H1 (cell line): ENCODE measurements around the gene GPS2. TPM values are rescaled to one million over a fixed set of nuclear protein-coding genes. Genes with fewer than 3 reads are reported as not detected.

Source experiments
- BACH1 ChIP-seq: IDR thresholded peaks from 2 replicates; pipeline ENCODE4 v1.6.1; 2012; ENCODE audit warnings: low read length, improper control_type of control experiment
- EP300 ChIP-seq, 2 experiments: IDR thresholded peaks; 1 replicate in 1 of 2; 2 replicates in 1 of 2; pipeline ENCODE4 v1.6.1; 2011 to 2012; ENCODE audit warnings: low read depth in 2 of 2, low read length in 2 of 2, mild to moderate bottlenecking in 2 of 2, borderline replicate concordance in 1 of 2, inconsistent platforms in 1 of 2, moderate library complexity in 1 of 2
- HDAC2 ChIP-seq, 2 experiments: fragments of 300-600 bp in 1 of 2; sonication (generic) in 1 of 2; IDR thresholded peaks; 2 replicates each; pipeline ENCODE4 v1.6.1; 2011 to 2012; ENCODE audit warnings: low read depth in 2 of 2, low read length in 2 of 2, mild to moderate bottlenecking in 2 of 2, moderate library complexity in 2 of 2, borderline replicate concordance in 1 of 2, inconsistent platforms in 1 of 2
- KDM4A ChIP-seq: IDR thresholded peaks from one replicate; pipeline ENCODE4 v1.7.1; 2012; ENCODE audit warnings: low read depth, mild to moderate bottlenecking, moderate library complexity, low read length, inconsistent platforms; ENCODE audit not compliant: severe bottlenecking
- POLR2AphosphoS5 ChIP-seq: IDR thresholded peaks from 2 replicates; pipeline ENCODE4 v1.6.1; 2011; ENCODE audit warnings: low read depth, low read length
- SAP30 ChIP-seq: fragments of 300-600 bp; sonication (generic); IDR thresholded peaks from 2 replicates; pipeline ENCODE4 v1.7.1; 2012; ENCODE audit warnings: low read length, moderate library complexity, mild to moderate bottlenecking, inconsistent platforms; ENCODE audit not compliant: insufficient read depth, insufficient replicate concordance
- SIN3A ChIP-seq, 2 experiments: IDR thresholded peaks in 1 of 2; conservative IDR thresholded peaks in 1 of 2; 2 replicates each; pipeline ENCODE4 v1.6.1; 2011 to 2012; ENCODE audit warnings: low read length in 2 of 2, improper control_type of control experiment in 1 of 2, low read depth in 1 of 2, mild to moderate bottlenecking in 1 of 2
- SP4 ChIP-seq: IDR thresholded peaks from 2 replicates; pipeline ENCODE4 v1.6.1; 2012; ENCODE audit warnings: low read length, inconsistent platforms
- TAF1 ChIP-seq: IDR thresholded peaks from 2 replicates; pipeline ENCODE4 v1.6.1; 2011; ENCODE audit warnings: mild to moderate bottlenecking, low read depth, low read length
- TBP ChIP-seq: IDR thresholded peaks from 2 replicates; pipeline ENCODE4 v1.6.1; 2011; ENCODE audit warnings: low read depth, low read length, improper control_type of control experiment
- polyA plus RNA-seq, 7 experiments: library from polyadenylated mRNA; depleted of rRNA in 3 of 7; stranded (reverse) in 5 of 7; unstranded in 2 of 7; fragments of >200 nt in 5 of 7; fragments of 200-250 nt in 2 of 7; gene quantifications; 1 replicate in 5 of 7; 2 replicates in 1 of 7; 4 replicates in 1 of 7; pipeline versions ENCODE4 v1.2.1 to v1.2.3, GENCODE V29; 2011 to 2013; ENCODE audit warnings: missing spikeins in 2 of 7, mixed read lengths in 2 of 7
- total RNA-seq: library from RNA; stranded (reverse); fragmentation: NEBNext Ultra II Directional; extraction: Animal tissue kit (Norgen Biotek cat#: 25700); gene quantifications from 2 replicates; pipeline ENCODE4 v1.2.1, GENCODE V29; 2021
- TF ChIP-seq, protein P1 (sequence below): IDR thresholded peaks from 2 replicates; pipeline ENCODE4 v1.6.1; 2012; ENCODE audit warnings: inconsistent platforms

Gene GPS2
- total and polyA plus RNA-seq, 2 of the 8 experiments (the other 6 are each of a cell fraction or from before 2014, with no cell fraction given), result 67.0 to 152 TPM

GRCh38 chr17:7281074-7281952, 33.8 kb downstream of the GPS2 start, which contains the start of gene SLC2A4 (continued):
- TF ChIP-seq SIN3A (conservative IDR thresholded peaks at IDR 0.05 in 1 of 2, IDR thresholded peaks at IDR 0.05 in 1 of 2; ENCODE audit: low read depth in 1 of 2, low read length in 2 of 2), result peak; percentile 44 to 60; a peak in 2 of 4 replicates
- TF ChIP-seq, protein P1, sequence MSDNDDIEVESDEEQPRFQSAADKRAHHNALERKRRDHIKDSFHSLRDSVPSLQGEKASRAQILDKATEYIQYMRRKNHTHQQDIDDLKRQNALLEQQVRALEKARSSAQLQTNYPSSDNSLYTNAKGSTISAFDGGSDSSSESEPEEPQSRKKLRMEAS, result peak; percentile 89
- 0 out of 2 replicates have a peak, but pooled peaks have one; percentile 2 for TF ChIP-seq TAF1
- TF ChIP-seq HDAC2 (IDR thresholded peaks at IDR 0.05; ENCODE audit: borderline replicate concordance in 1 of 2, low read depth in 2 of 2, low read length in 2 of 2), result peak in 1 of 2 experiments; percentile 38; a peak in 1 of 4 replicates
- TF ChIP-seq TBP, result no peak
- TF ChIP-seq KDM4A, result peak; percentile 77
- TF ChIP-seq SP4, result peak; percentile 95
- TF ChIP-seq EP300 (IDR thresholded peaks at IDR 0.05; ENCODE audit: borderline replicate concordance in 1 of 2, low read depth in 2 of 2, low read length in 2 of 2), result no peak
- no peak for TF ChIP-seq POLR2AphosphoS5
- peak; percentile 79 for TF ChIP-seq SAP30
- TF ChIP-seq BACH1, result 0 out of 2 replicates have a peak, but pooled peaks have one; percentile 47
- TF ChIP-seq, all 59 proteins: peak for 13
